ENCODE data around the gene KLF7.

DNA sequence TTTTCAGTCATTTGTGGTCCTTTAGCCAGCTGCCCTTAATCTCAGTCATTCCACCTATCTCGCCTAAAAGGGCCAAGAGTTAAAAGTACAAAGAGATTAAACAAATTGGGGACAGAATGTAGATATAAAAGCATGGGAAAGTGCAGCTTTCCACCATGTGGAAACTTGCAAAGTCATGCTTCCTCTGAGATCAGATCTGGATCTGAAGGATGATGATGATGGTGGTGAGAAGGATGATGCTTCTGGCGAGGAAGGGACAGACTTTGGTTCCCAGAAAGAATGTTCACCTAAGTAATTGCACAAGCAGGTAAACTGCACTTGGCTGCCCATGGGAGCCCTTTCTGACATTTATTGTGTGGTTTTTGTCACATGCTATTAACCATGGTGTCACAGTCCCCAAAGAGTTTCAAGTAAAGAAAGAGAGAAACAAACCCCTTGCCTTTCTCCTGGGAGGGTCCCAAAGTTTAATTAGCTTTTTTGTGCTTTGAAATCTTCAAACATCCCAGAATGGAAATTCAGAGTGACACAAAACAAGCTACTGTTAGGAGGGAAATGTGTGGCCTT, 34.7 kb downstream of the KLF7 start:
- TF ChIP-seq, protein P1, sequence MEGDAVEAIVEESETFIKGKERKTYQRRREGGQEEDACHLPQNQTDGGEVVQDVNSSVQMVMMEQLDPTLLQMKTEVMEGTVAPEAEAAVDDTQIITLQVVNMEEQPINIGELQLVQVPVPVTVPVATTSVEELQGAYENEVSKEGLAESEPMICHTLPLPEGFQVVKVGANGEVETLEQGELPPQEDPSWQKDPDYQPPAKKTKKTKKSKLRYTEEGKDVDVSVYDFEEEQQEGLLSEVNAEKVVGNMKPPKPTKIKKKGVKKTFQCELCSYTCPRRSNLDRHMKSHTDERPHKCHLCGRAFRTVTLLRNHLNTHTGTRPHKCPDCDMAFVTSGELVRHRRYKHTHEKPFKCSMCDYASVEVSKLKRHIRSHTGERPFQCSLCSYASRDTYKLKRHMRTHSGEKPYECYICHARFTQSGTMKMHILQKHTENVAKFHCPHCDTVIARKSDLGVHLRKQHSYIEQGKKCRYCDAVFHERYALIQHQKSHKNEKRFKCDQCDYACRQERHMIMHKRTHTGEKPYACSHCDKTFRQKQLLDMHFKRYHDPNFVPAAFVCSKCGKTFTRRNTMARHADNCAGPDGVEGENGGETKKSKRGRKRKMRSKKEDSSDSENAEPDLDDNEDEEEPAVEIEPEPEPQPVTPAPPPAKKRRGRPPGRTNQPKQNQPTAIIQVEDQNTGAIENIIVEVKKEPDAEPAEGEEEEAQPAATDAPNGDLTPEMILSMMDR (IDR thresholded peaks at IDR 0.05; ENCODE audit: poor library complexity): no peak
- TF ChIP-seq EZH2 (IDR thresholded peaks at IDR 0.05; ENCODE audit: borderline replicate concordance) (no peak), EZH2phosphoT487 (IDR thresholded peaks at IDR 0.05; ENCODE audit: low read depth, severe bottlenecking, unreplicated experiment) (no peak)
